ENCODE measurements around the gene AIPL1.

GRCh38 chr17:6429266-6429665, 5.7 kb downstream of the AIPL1 start:
- no peak for TF ChIP-seq POLR2A (IDR thresholded peaks at IDR 0.05; ENCODE audit: low read depth, low read length)
- TF ChIP-seq NR2C2 (IDR thresholded peaks at IDR 0.05; ENCODE audit: borderline replicate concordance, control insufficient read depth, insufficient read length, low read depth), result no peak
- TF ChIP-seq POLR2AphosphoS5 (IDR thresholded peaks at IDR 0.05; ENCODE audit: low read length), result no peak
- TF ChIP-seq HDGF (IDR thresholded peaks at IDR 0.05), result no peak
- TF ChIP-seq SIN3A (IDR thresholded peaks at IDR 0.05; ENCODE audit: low read depth, low read length), result no peak
- TF ChIP-seq KDM1A (IDR thresholded peaks at IDR 0.05; ENCODE audit: borderline replicate concordance), result no peak
- no peak for TF ChIP-seq PBX3 (IDR thresholded peaks at IDR 0.05; ENCODE audit: insufficient replicate concordance, low read depth, low read length)
- no peak for TF ChIP-seq ZZZ3 (IDR thresholded peaks at IDR 0.05; ENCODE audit: control insufficient read depth, insufficient read length, low read depth)
- TF ChIP-seq CTCF (IDR thresholded peaks at IDR 0.05 in 2 of 3, conservative IDR thresholded peaks at IDR 0.05 in 1 of 3; ENCODE audit: control insufficient read depth in 2 of 3, extremely low read depth in 1 of 3, insufficient read depth in 1 of 3, low read depth in 3 of 3, low read length in 3 of 3), result no peak
- TF ChIP-seq HDAC2 (IDR thresholded peaks at IDR 0.05), result no peak
- TF ChIP-seq LARP7 (IDR thresholded peaks at IDR 0.05), result no peak
- TF ChIP-seq NFIC (IDR thresholded peaks at IDR 0.05; ENCODE audit: low read depth, low read length), result no peak
